Liver (tissue), 2 donors: ENCODE results near the gene ASPSCR1.

Source experiments
- CTCF ChIP-seq: fragments of 150-350 bp; IDR thresholded peaks from 2 replicates; pipeline ENCODE4 v1.5.1; 2017; ENCODE audit warnings: improper control_type of control experiment, low read depth, low read length; ENCODE audit not compliant: missing input control
- TF ChIP-seq, protein P1 (sequence below): IDR thresholded peaks from 2 replicates; pipeline ENCODE4 v1.6.1; 2016; ENCODE audit warnings: antibody characterized with exemption
- donor health status: healthy.

DNA sequence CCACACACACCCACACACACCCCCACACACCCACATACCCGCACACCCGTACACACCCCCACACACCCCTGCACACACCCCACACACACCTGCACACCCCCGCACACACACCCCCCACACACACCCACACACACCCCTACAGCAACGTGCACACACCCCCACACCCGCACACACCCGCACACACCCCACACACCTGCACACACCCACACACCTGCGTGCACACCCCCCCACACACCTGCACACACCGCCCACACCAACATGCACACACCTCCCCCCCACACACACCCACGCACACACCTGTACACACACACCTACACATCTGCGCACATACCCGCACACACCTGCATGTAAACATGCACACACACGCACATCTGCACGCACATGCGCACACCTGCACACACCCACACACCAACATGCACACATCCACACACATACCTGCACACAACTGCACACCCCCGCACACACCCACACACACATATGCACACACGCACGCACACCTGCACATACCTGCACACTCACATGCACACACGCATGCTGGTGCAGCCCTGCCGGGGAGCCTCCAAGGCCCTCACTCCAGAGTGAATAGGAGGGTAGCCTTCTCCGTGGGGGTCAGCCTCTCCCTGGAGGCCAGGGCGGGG, 7.5 kb downstream of the ASPSCR1 start:
- no peak for TF ChIP-seq CTCF
- TF ChIP-seq, protein P1, sequence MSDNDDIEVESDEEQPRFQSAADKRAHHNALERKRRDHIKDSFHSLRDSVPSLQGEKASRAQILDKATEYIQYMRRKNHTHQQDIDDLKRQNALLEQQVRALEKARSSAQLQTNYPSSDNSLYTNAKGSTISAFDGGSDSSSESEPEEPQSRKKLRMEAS, result no peak
